Transverse colon (tissue), 4 donors: ENCODE measurements around the gene KIAA1549. TPM values are rescaled to one million over a fixed set of nuclear protein-coding genes. Genes with fewer than 3 reads are reported as not detected.
"Not testable (repeated sequence)": the region's sequence is repeated elsewhere in the genome, so short reads cannot be mapped to it uniquely, and the experiment has no call there.

Experiments
- DNase-seq: peaks from one replicate; pipeline ENCODE4 v3.0.0-alpha.2; 2019
- H3K27ac ChIP-seq, 4 donors: fragments of 200-600 bp; sonication (generic); 2 replicates each; pipeline ENCODE4 v1.5.1; 2016 to 2018; ENCODE audit warnings: inconsistent platforms in 4 of 4
- H3K27me3 ChIP-seq: fragments of 200-600 bp; sonication (generic); 2 replicates; pipeline ENCODE4 v1.5.1; 2017; ENCODE audit warnings: inconsistent platforms
- H3K36me3 ChIP-seq, 4 donors: fragments of 200-600 bp; sonication (generic); 2 replicates each; pipeline ENCODE4 v1.5.1; 2017 to 2019; ENCODE audit warnings: inconsistent platforms in 4 of 4
- H3K4me1 ChIP-seq, 4 donors: fragments of 200-600 bp; sonication (generic); 2 replicates each; pipeline ENCODE4 v1.5.1; 2017 to 2020; ENCODE audit warnings: inconsistent platforms in 4 of 4
- H3K4me3 ChIP-seq, 4 donors: fragments of 200-600 bp; sonication (generic); 1 replicate in 1 of 4; 2 replicates in 3 of 4; pipeline versions ENCODE4 v1.5.1 to v1.6.1; 2017 to 2019; ENCODE audit warnings: inconsistent platforms in 4 of 4
- H3K9me3 ChIP-seq, 2 donors: fragments of 200-600 bp; sonication (generic); 2 replicates each; pipeline ENCODE4 v1.5.1; 2017 to 2019; ENCODE audit warnings: inconsistent platforms in 2 of 2
- CTCF ChIP-seq, 5 experiments: fragments of 200-600 bp in 3 of 5; fragments of 450-650 bp in 2 of 5; sonication (generic) in 3 of 5; IDR thresholded peaks; 1 replicate in 2 of 5; 2 replicates in 3 of 5; pipeline ENCODE4 v1.5.1; 2016 to 2017; ENCODE audit warnings: antibody characterized with exemption in 5 of 5, inconsistent platforms in 3 of 5, mild to moderate bottlenecking in 2 of 5, moderate library complexity in 1 of 5
- EP300 ChIP-seq: sonication (generic); formaldehyde crosslinking; IDR thresholded peaks from one replicate; pipeline ENCODE4 v1.6.1; 2017; ENCODE audit warnings: antibody characterized with exemption, low read depth
- POLR2A ChIP-seq: fragments of 450-650 bp; IDR thresholded peaks from one replicate; pipeline ENCODE4 v1.6.1; 2016; ENCODE audit warnings: antibody characterized with exemption, mild to moderate bottlenecking, moderate library complexity
- POLR2AphosphoS5 ChIP-seq, 3 donors: sonication (generic); formaldehyde crosslinking; IDR thresholded peaks; one replicate each; pipeline ENCODE4 v1.6.1; 2016; ENCODE audit warnings: antibody characterized with exemption in 3 of 3
- WGBS, 2 donors: methylation state at CpG; one replicate each; pipeline ENCODE4 v1.1.5; 2018; ENCODE audit warnings: low coverage in 1 of 2; 5-methylcytosine and 5-hydroxymethylcytosine counted together
- in situ Hi-C, 4 donors: fragments of 200-750 bp; cut with MboI; loops; one replicate each; pipeline versions ENCODE4 v1.15.0 to v1.15.1; 2017; ENCODE audit warnings: low sequenced_read_pairs in 3 of 4, low pct_ligation_motif_present in 1 of 4, low pct_unique_long_range_greater_than_20kb in 1 of 4
- intact Hi-C: fragments of 100-400 bp; cut with DNase I; formaldehyde crosslinking; loops from one replicate; pipeline ENCODE4 v1.15.1; 2023; ENCODE audit warnings: low total_unique reads
- total RNA-seq, 4 donors: library from RNA; depleted of rRNA; stranded (reverse); fragments of >200 nt; gene quantifications; one replicate each; pipeline ENCODE4 v1.1.0, GENCODE V29; 2016

The KIAA1549 gene
- total RNA-seq, 4 donors from 2014 or later = 0.37 to 1.5 (median 0.93) TPM

GRCh38 chr7:138802706-138803105 lies 178.5 kb downstream of the KIAA1549 start:
- intact Hi-C loops (no loop called here), in situ Hi-C loops (no loop called here)
- Histone ChIP-seq H3K36me3 (no peaks in the 10 kb centered on the region), H3K27ac (no peak overlapping the region), H3K4me3 (no peak overlapping the region), H3K9me3 (no peaks in the 10 kb centered on the region), H3K4me1 (no peaks in the 10 kb centered on the region), H3K27me3 (no peaks in the 10 kb centered on the region)
- 94 to 98% methylated on average over 10 to 18 of the region's 18 CpGs for WGBS, 2 donors
- no peak for TF ChIP-seq POLR2A
- no peak for TF ChIP-seq CTCF (IDR thresholded peaks at IDR 0.05)
- no peak for TF ChIP-seq EP300
- TF ChIP-seq POLR2AphosphoS5 (IDR thresholded peaks at IDR 0.05) = no peak
- DNase-seq = no peak

- H3K36me3 ChIP-seq = no peaks in the 10 kb centered on the region
- DNase-seq = no peak
- intact Hi-C loops = no loop called here
- H3K27ac ChIP-seq = no peak overlapping the region
- in situ Hi-C loops = no loop called here
- no peaks in the 10 kb centered on the region for H3K9me3 ChIP-seq
- no peaks in the 10 kb centered on the region for H3K27me3 ChIP-seq
- H3K4me3 ChIP-seq = no peak overlapping the region
- TF ChIP-seq EP300 = no peak
- no peak for TF ChIP-seq POLR2AphosphoS5 (IDR thresholded peaks at IDR 0.05)
- no peak for TF ChIP-seq CTCF (IDR thresholded peaks at IDR 0.05)
- no peak for TF ChIP-seq POLR2A
- no peaks in the 10 kb centered on the region for H3K4me1 ChIP-seq
- WGBS, 2 donors = 93% methylated on average over 3 of the region's 3 CpGs; no CpG with 5 or more reads in 1 of the 2 donors
These were observed 179.9 kb downstream of the KIAA1549 start for GRCh38 chr7:138801256-138801655.

- Histone ChIP-seq H3K9me3 (no peaks in the 10 kb centered on the region), H3K4me1 (no peaks in the 10 kb centered on the region), H3K27me3 (no peaks in the 10 kb centered on the region), H3K27ac (no peak overlapping the region), H3K36me3 (no peaks in the 10 kb centered on the region), H3K4me3 (no peak overlapping the region)
- intact Hi-C loops = no loop called here
- in situ Hi-C loops = no loop called here
- TF ChIP-seq EP300 (no peak), POLR2AphosphoS5 (IDR thresholded peaks at IDR 0.05) (no peak), CTCF (IDR thresholded peaks at IDR 0.05) (no peak), POLR2A (no peak)
- 61 to 64% methylated on average over 6 to 7 of the region's 7 CpGs for WGBS, 2 donors
- DNase-seq = no peak
These were observed 181.7 kb downstream of the KIAA1549 start for GRCh38 chr7:138799336-138800000.

GRCh38 chr7:138798836-138799235 lies 182.4 kb downstream of the KIAA1549 start:
- TF ChIP-seq EP300 (no peak), POLR2A (no peak)
- intact Hi-C loops = no loop called here
- H3K36me3 ChIP-seq = no peaks in the 10 kb centered on the region
- no peak overlapping the region for H3K27ac ChIP-seq
- no peak overlapping the region for H3K4me3 ChIP-seq
- 53 to 63% methylated on average over 3 to 5 of the region's 5 CpGs for WGBS, 2 donors
- in situ Hi-C loops = no loop called here
- H3K4me1 ChIP-seq = no peaks in the 10 kb centered on the region
- no peaks in the 10 kb centered on the region for H3K27me3 ChIP-seq
- DNase-seq = no peak
- no peaks in the 10 kb centered on the region for H3K9me3 ChIP-seq

GRCh38 chr7:138797715-138798320 lies 183.4 kb downstream of the KIAA1549 start, which contains the start of the genes ATP6V0A4 and TMEM213:
Gene ATP6V0A4 (minus strand): TSS chr7:138798196. CDS start chr7:138771247, 26,949 bp downstream.
Gene TMEM213 (plus strand): TSS chr7:138797994. CDS start chr7:138798105, 111 bp downstream.
- WGBS, 2 donors = 44 to 75% methylated on average over 4 to 14 of the region's 14 CpGs
- no peak within 1 kb of the TSS for H3K4me3 ChIP-seq
- no peaks in the 10 kb centered on the region for H3K36me3 ChIP-seq
- no peaks in the 10 kb centered on the region for H3K4me1 ChIP-seq
- in situ Hi-C loops (no loop called here), intact Hi-C loops (no loop called here)
- H3K27me3 ChIP-seq = no peaks in the 10 kb centered on the region
- TF ChIP-seq CTCF (IDR thresholded peaks at IDR 0.05) (no peak), POLR2AphosphoS5 (IDR thresholded peaks at IDR 0.05) (no peak), EP300 (no peak), POLR2A (no peak)
- no peaks in the 10 kb centered on the region for H3K9me3 ChIP-seq
- DNase-seq = no peak
- no peak within 1 kb of the TSS for H3K27ac ChIP-seq

GRCh38 chr7:138797046-138797445 lies 184.1 kb downstream of the KIAA1549 start:
- intact Hi-C loops, H3K27ac ChIP-seq, H3K27me3 ChIP-seq, in situ Hi-C loops, DNase-seq, H3K4me1 ChIP-seq, H3K9me3 ChIP-seq, H3K4me3 ChIP-seq, H3K36me3 ChIP-seq: not testable (repeated sequence)
- WGBS, 2 donors = 63 to 100% methylated on average over 1 to 4 of the region's 4 CpGs
